DMS114 treated with DMSO at 0.1 percent for 48 hours (cell line): ENCODE results near the gene TECPR2.

Experiments used
- DNase-seq: peaks from one replicate; lab custom pipeline; 2025; ENCODE audit not compliant: unreplicated experiment; lab: John Stamatoyannopoulos, UW

Gene TECPR2

GRCh38 chr14:102461490-102462338, 99.0 kb downstream of the TECPR2 start:
- no peak for DNase-seq

GRCh38 chr14:102462391-102462790, 99.7 kb downstream of the TECPR2 start:
- DNase-seq = no peak

GRCh38 chr14:102464006-102464405, 101.3 kb downstream of the TECPR2 start:
- no peak for DNase-seq

GRCh38 chr14:102464846-102465341, 102.2 kb downstream of the TECPR2 start:
- DNase-seq = no peak

- no peak for DNase-seq
These were observed 106.5 kb downstream of the TECPR2 start for GRCh38 chr14:102469261-102469660.

GRCh38 chr14:102471921-102472790, 109.4 kb downstream of the TECPR2 start:
- DNase-seq = no peak

GRCh38 chr14:102472791-102473150, 110.0 kb downstream of the TECPR2 start:
- DNase-seq = no peak

GRCh38 chr14:102473559-102473958, 110.8 kb downstream of the TECPR2 start:
- no peak for DNase-seq

GRCh38 chr14:102474934-102475333, 112.2 kb downstream of the TECPR2 start:
- DNase-seq = no peak

- DNase-seq = no peak
These were observed 116.4 kb downstream of the TECPR2 start for GRCh38 chr14:102479107-102479506.

- DNase-seq = no peak
These were observed 117.0 kb downstream of the TECPR2 start for GRCh38 chr14:102479777-102480176.

GRCh38 chr14:102481371-102481770, 118.6 kb downstream of the TECPR2 start:
- DNase-seq = no peak

- DNase-seq = no peak
These were observed 119.1 kb downstream of the TECPR2 start for GRCh38 chr14:102481791-102482238.

- DNase-seq = no peak
These were observed 121.6 kb downstream of the TECPR2 start for GRCh38 chr14:102484316-102484715.

- DNase-seq = no peak
These were observed 123.2 kb downstream of the TECPR2 start for GRCh38 chr14:102485693-102486512.

GRCh38 chr14:102486513-102487203, 123.9 kb downstream of the TECPR2 start:
- no peak for DNase-seq

- DNase-seq = no peak
These were observed 124.5 kb downstream of the TECPR2 start for GRCh38 chr14:102487204-102487577.

- no peak for DNase-seq
These were observed 127.7 kb downstream of the TECPR2 start for GRCh38 chr14:102490456-102490855.

- DNase-seq = no peak
These were observed 128.6 kb downstream of the TECPR2 start for GRCh38 chr14:102491366-102491765.

GRCh38 chr14:102491786-102492530, 129.2 kb downstream of the TECPR2 start:
- no peak for DNase-seq
